Panc1 (cell line): Measurements from ENCODE around the gene HEYL. TPM values are rescaled to one million over a fixed set of nuclear protein-coding genes. Genes with fewer than 3 reads are reported as not detected.

Source experiments
- ATAC-seq: fragments of 200-7000 bp; cut with Tn5 transposase; 2 replicates; pipeline ENCODE4 v1.9.1; 2020; ENCODE audit warnings: mild to moderate bottlenecking, moderate library complexity
- BruUV-seq: library from RNA; stranded (reverse); fragments of 400-500 nt; replicated peaks from 2 replicates; lab custom pipeline; 2021; lab: Mats Ljungman, UMichigan
- CTCF ChIA-PET: fragments of 300-600 bp; sonication (Branson Sonifier 250); formaldehyde crosslinking; loops from one replicate; lab custom pipeline; 2022; ENCODE audit warnings: antibody characterized with exemption; lab: Charles Lee
- POLR2A ChIA-PET: fragments of 300-600 bp; sonication (Branson Sonifier 250); formaldehyde crosslinking; loops from one replicate; lab custom pipeline; 2022; ENCODE audit warnings: antibody characterized with exemption; lab: Charles Lee
- DNase-seq: peaks from one replicate; pipeline ENCODE4 v3.0.0-alpha.2; 2010; ENCODE audit warnings: low read depth, low spot score
- H3K27ac ChIP-seq: 2 replicates; pipeline ENCODE4 v1.5.1; 2011; ENCODE audit warnings: mild to moderate bottlenecking, low read length, inconsistent platforms
- H3K27me3 ChIP-seq: fragments of 200-500 bp; sonication (Bioruptor generic); 2 replicates; pipeline ENCODE4 v1.6.0; 2014; ENCODE audit warnings: low read length, inconsistent platforms; ENCODE audit not compliant: control insufficient read depth, insufficient read depth
- H3K36me3 ChIP-seq: fragments of 200-500 bp; sonication (Bioruptor generic); 2 replicates; pipeline ENCODE4 v1.5.1; 2014; ENCODE audit warnings: inconsistent platforms, mild to moderate bottlenecking, low read length, moderate library complexity; ENCODE audit not compliant: control insufficient read depth, insufficient read depth
- H3K4me1 ChIP-seq: 2 replicates; pipeline ENCODE4 v1.5.1; 2011; ENCODE audit warnings: inconsistent platforms, mild to moderate bottlenecking, low read length, moderate library complexity; ENCODE audit not compliant: control insufficient read depth, insufficient read depth
- H3K4me3 ChIP-seq, 2 experiments: 2 replicates each; pipeline ENCODE4 v1.5.1; 2011 to 2012; ENCODE audit warnings: low read depth in 2 of 2, low read length in 2 of 2, mild to moderate bottlenecking in 2 of 2, inconsistent platforms in 1 of 2, moderate library complexity in 1 of 2
- H3K9me3 ChIP-seq: fragments of 200-500 bp; sonication (Bioruptor generic); 2 replicates; pipeline ENCODE4 v1.5.1; 2014; ENCODE audit warnings: low read depth, mild to moderate bottlenecking, inconsistent platforms, low read length, moderate library complexity; ENCODE audit not compliant: control insufficient read depth, insufficient read depth
- POLR2AphosphoS5 ChIP-seq: IDR thresholded peaks from 2 replicates; pipeline ENCODE4 v1.6.1; 2012; ENCODE audit warnings: mild to moderate bottlenecking, low read depth, low read length, moderate library complexity
- REST ChIP-seq, 2 experiments: IDR thresholded peaks; 2 replicates each; pipeline ENCODE4 v1.6.1; 2011 to 2012; ENCODE audit warnings: low read depth in 2 of 2, control low read depth in 1 of 2, low read length in 1 of 2, mild to moderate bottlenecking in 1 of 2, moderate library complexity in 1 of 2; ENCODE audit not compliant: insufficient read depth in 1 of 2
- SIN3A ChIP-seq: IDR thresholded peaks from 2 replicates; pipeline ENCODE4 v1.6.1; 2012; ENCODE audit warnings: low read depth, mild to moderate bottlenecking, low read length, moderate library complexity, borderline replicate concordance; ENCODE audit not compliant: insufficient read depth
- TCF7L2 ChIP-seq: IDR thresholded peaks from 2 replicates; pipeline ENCODE4 v1.6.1; 2011; ENCODE audit warnings: mild to moderate bottlenecking, low read depth, low read length, inconsistent platforms
- in situ Hi-C: cut with HindIII; loops from 2 replicates; pipeline ENCODE4 v1.10.0; 2016; ENCODE audit warnings: low sequenced_read_pairs, low pct_unique_long_range_greater_than_20kb
- intact Hi-C: fragments of 100-400 bp; cut with micrococcal nuclease; formaldehyde crosslinking; loops from one replicate; pipeline ENCODE4 v1.10.0; 2022; ENCODE audit not compliant: unreplicated experiment
- total RNA-seq: library from RNA; stranded (reverse); gene quantifications from one replicate; pipeline ENCODE4 v1.2.1, GENCODE V29; 2021; ENCODE audit not compliant: unreplicated experiment
- TF ChIP-seq, protein P1 (sequence below): fragments of 450-650 bp; IDR thresholded peaks from 2 replicates; pipeline ENCODE4 v1.5.1; 2017; ENCODE audit warnings: mild to moderate bottlenecking

HEYL gene
- total RNA-seq, 1 experiment from 2014 or later: 2.3 TPM

DNA sequence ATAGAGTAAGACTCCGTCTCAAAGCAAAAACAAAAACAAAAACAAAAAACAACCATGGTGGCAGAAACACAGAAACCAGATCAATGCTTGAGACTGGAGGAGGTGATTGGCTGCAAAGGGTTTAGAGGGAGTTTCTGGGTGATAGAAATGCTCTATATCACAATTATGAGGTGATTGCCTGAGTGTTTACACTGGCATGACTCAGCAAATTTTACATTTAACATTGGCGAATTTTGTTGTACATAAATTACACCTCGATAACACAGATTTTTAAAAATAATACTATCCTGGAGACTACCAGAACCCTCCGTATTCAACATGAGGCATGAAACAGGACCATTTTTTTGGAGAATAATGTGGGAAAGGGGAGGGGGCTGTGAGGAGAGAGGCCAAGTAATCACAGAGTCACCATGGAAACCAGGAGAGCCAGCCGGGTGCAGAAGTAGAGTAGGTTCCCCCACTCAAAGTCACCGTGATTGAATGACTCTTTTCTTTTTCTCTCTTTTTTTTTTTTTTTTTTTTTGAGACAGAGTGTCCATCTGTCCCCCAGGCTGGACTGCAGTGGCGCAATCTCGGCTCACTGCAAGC, 24.3 kb downstream of the HEYL start:
- ATAC-seq (no peak), DNase-seq (no peak)
- TF ChIP-seq POLR2AphosphoS5: no peak
- TF ChIP-seq TCF7L2: no peak
- no peaks in the 10 kb centered on the region for H3K36me3 ChIP-seq
- ChIA-PET POLR2A (no interaction called here), CTCF (no interaction called here)
- no peaks in the 10 kb centered on the region for H3K27me3 ChIP-seq
- no peaks in the 10 kb centered on the region for H3K4me1 ChIP-seq
- BruUV-seq: no TSS peak
- no peaks in the 10 kb centered on the region for H3K9me3 ChIP-seq
- no peak overlapping the region for H3K4me3 ChIP-seq
- in situ Hi-C loops (no loop called here), intact Hi-C loops (no loop called here)
- H3K27ac ChIP-seq: no peak overlapping the region

- Histone ChIP-seq H3K4me3 (no peak overlapping the region), H3K9me3 (no peaks in the 10 kb centered on the region), H3K4me1 (no peaks in the 10 kb centered on the region), H3K36me3 (no peaks in the 10 kb centered on the region), H3K27me3 (no peaks in the 10 kb centered on the region), H3K27ac (no peak overlapping the region)
- ATAC-seq: no peak
- intact Hi-C loops (no loop called here), in situ Hi-C loops (no loop called here)
- BruUV-seq: no TSS peak
- CTCF ChIA-PET: no interaction called here
- TF ChIP-seq SIN3A: no peak
- no peak for TF ChIP-seq POLR2AphosphoS5
- no peak for TF ChIP-seq REST (IDR thresholded peaks at IDR 0.05; ENCODE audit: insufficient read depth in 1 of 2, low read depth in 2 of 2, low read length in 1 of 2)
- TF ChIP-seq TCF7L2: no peak
- no peak for DNase-seq
- POLR2A ChIA-PET: no interaction called here
Observed at GRCh38 chr1:39614488-39614887, 25.0 kb downstream of the HEYL start.

GRCh38 chr1:39613250-39613649, 26.2 kb downstream of the HEYL start:
- Histone ChIP-seq H3K9me3 (no peaks in the 10 kb centered on the region), H3K36me3 (no peaks in the 10 kb centered on the region), H3K4me1 (no peaks in the 10 kb centered on the region), H3K27me3 (no peaks in the 10 kb centered on the region), H3K27ac (no peak overlapping the region), H3K4me3 (no peak overlapping the region)
- TF ChIP-seq SIN3A (no peak), REST (IDR thresholded peaks at IDR 0.05; ENCODE audit: insufficient read depth in 1 of 2, low read depth in 2 of 2, low read length in 1 of 2) (no peak), POLR2AphosphoS5 (no peak), TCF7L2 (no peak)
- TF ChIP-seq, protein P1, sequence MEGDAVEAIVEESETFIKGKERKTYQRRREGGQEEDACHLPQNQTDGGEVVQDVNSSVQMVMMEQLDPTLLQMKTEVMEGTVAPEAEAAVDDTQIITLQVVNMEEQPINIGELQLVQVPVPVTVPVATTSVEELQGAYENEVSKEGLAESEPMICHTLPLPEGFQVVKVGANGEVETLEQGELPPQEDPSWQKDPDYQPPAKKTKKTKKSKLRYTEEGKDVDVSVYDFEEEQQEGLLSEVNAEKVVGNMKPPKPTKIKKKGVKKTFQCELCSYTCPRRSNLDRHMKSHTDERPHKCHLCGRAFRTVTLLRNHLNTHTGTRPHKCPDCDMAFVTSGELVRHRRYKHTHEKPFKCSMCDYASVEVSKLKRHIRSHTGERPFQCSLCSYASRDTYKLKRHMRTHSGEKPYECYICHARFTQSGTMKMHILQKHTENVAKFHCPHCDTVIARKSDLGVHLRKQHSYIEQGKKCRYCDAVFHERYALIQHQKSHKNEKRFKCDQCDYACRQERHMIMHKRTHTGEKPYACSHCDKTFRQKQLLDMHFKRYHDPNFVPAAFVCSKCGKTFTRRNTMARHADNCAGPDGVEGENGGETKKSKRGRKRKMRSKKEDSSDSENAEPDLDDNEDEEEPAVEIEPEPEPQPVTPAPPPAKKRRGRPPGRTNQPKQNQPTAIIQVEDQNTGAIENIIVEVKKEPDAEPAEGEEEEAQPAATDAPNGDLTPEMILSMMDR: no peak
- intact Hi-C loops (no loop called here), in situ Hi-C loops (no loop called here)
- no TSS peak for BruUV-seq
- DNase-seq (no peak), ATAC-seq (no peak)
- ChIA-PET POLR2A (no interaction called here), CTCF (no interaction called here)
